Neutrophil (primary cell): ENCODE results near the gene SHE.

Experiments
- H3K27ac ChIP-seq: fragments of 200-600 bp; sonication (generic); 2 replicates; pipeline ENCODE4 v1.5.1; 2016; ENCODE audit warnings: mild to moderate bottlenecking, moderate library complexity
- H3K27me3 ChIP-seq: fragments of 200-600 bp; sonication (generic); 2 replicates; pipeline ENCODE4 v1.6.0; 2016; ENCODE audit warnings: mild to moderate bottlenecking
- H3K36me3 ChIP-seq: fragments of 200-600 bp; sonication (generic); 2 replicates; pipeline ENCODE4 v1.5.1; 2017
- H3K4me1 ChIP-seq, 2 experiments: fragments of 200-600 bp in 1 of 2; sonication (generic) in 1 of 2; 1 replicate in 1 of 2; 2 replicates in 1 of 2; pipeline versions ENCODE4 v1.5.1 to v1.6.1; 2013 to 2016; ENCODE audit warnings: low read depth in 1 of 2, low read length in 1 of 2, mild to moderate bottlenecking in 1 of 2, moderate library complexity in 1 of 2; ENCODE audit not compliant: control insufficient read depth in 1 of 2, insufficient read depth in 1 of 2
- H3K4me3 ChIP-seq, 2 experiments: fragments of 200-600 bp in 1 of 2; sonication (generic) in 1 of 2; 1 replicate in 1 of 2; 2 replicates in 1 of 2; pipeline ENCODE4 v1.5.1; 2013 to 2016; ENCODE audit warnings: low read depth in 1 of 2, low read length in 1 of 2, mild to moderate bottlenecking in 1 of 2, moderate library complexity in 1 of 2
- H3K9me3 ChIP-seq: fragments of 200-600 bp; sonication (generic); 2 replicates; pipeline ENCODE4 v1.5.1; 2016
- TF ChIP-seq, protein P1 (sequence below): fragments of 200-600 bp; sonication (generic); IDR thresholded peaks from 2 replicates; pipeline ENCODE4 v1.5.1; 2016; ENCODE audit warnings: antibody characterized with exemption

Gene SHE

DNA sequence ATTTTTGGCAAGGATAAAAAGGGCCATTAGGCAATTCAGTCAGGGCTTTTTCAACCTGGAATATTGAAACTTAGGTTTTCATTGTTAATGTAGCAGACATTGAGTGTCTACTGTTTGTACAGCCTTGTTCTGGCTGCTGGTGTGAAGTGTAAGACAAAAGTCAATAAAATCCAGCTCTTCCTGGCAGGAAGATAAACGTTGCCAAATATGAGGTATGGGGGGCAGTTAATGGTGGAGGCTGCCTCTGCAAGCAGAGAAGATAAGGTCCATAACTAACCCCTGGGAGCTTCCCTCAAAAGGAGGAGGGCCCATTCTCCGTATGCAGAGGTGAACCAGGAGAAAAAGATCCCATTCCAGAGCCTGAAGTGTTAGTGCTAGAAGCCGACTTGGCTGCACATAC lies 19.5 kb upstream of the SHE start:
- H3K27ac ChIP-seq: no peak overlapping the region
- H3K4me3 ChIP-seq: no peak overlapping the region
- H3K9me3 ChIP-seq: no peaks in the 10 kb centered on the region
- H3K4me1 ChIP-seq: no peaks in the 10 kb centered on the region
- peaks cover 6% of the 10 kb centered on the region for H3K27me3 ChIP-seq
- TF ChIP-seq, protein P1, sequence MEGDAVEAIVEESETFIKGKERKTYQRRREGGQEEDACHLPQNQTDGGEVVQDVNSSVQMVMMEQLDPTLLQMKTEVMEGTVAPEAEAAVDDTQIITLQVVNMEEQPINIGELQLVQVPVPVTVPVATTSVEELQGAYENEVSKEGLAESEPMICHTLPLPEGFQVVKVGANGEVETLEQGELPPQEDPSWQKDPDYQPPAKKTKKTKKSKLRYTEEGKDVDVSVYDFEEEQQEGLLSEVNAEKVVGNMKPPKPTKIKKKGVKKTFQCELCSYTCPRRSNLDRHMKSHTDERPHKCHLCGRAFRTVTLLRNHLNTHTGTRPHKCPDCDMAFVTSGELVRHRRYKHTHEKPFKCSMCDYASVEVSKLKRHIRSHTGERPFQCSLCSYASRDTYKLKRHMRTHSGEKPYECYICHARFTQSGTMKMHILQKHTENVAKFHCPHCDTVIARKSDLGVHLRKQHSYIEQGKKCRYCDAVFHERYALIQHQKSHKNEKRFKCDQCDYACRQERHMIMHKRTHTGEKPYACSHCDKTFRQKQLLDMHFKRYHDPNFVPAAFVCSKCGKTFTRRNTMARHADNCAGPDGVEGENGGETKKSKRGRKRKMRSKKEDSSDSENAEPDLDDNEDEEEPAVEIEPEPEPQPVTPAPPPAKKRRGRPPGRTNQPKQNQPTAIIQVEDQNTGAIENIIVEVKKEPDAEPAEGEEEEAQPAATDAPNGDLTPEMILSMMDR: no peak
- H3K36me3 ChIP-seq: no peaks in the 10 kb centered on the region

DNA sequence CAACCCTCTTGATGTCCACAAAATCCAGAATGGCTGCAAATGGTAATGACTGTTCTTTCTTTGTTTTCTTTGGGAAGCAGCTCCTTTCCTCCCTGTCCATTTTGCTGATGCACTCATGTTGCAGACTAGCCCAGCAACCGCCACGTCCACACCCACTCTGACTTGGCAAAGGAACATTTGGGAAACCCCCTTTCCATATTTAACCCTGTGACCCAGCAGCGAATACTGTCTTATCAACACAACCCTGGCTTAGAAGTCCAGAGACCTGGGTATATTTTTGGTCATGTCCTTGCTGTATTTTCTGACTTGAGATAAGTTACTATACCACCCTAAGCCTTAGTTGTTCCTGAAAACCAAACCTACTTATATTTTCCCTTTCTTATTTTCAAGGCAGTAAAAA lies 18.1 kb upstream of the SHE start:
- H3K36me3 ChIP-seq: no peaks in the 10 kb centered on the region
- no peaks in the 10 kb centered on the region for H3K4me1 ChIP-seq
- H3K27ac ChIP-seq: no peak overlapping the region
- no peaks in the 10 kb centered on the region for H3K9me3 ChIP-seq
- H3K4me3 ChIP-seq: no peak overlapping the region
- TF ChIP-seq, protein P1: no peak
- peaks cover 6% of the 10 kb centered on the region for H3K27me3 ChIP-seq

DNA sequence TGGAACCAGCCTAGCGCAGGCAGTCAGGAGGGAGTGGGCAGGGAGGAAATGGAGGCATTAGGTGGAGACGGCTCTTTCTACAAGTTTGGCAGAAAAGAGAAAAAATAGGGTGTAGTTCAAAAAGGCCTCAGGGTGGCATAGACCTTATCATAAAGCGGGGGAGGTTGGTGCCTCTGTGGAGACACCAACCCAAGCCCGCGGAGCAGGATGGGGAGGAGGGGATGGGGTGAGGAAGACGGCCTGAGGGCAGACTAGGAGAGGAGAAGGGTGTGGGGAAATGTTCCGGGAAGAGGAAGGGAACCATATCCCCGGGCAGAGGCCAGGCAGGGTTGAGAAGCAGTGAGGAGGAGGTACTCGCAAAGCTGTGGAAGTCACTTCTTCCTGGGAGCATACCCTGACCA lies 17.4 kb upstream of the SHE start:
- TF ChIP-seq, protein P1: no peak
- no peak overlapping the region for H3K27ac ChIP-seq

DNA sequence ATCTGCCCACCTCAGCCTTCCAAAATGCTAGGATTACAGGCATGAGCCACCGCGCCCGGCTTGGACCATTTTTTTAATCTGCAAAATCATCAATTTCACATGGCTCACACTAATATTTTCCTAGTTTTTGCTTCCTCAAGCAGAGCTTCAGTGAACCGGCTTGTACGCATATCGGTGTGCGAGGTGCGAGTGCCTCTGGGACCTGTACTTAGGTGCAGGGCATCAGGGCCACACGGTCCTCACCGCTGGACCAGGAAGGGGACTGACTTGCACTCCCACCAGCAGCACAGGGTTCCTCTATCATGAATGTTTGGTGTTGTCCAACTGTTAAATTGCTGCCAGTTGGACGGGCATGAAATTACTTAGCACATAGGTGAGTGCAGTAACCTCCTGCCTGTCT lies 15.4 kb upstream of the SHE start:
- Histone ChIP-seq H3K4me1 (no peaks in the 10 kb centered on the region), H3K9me3 (no peaks in the 10 kb centered on the region), H3K4me3 (no peak overlapping the region), H3K36me3 (no peaks in the 10 kb centered on the region), H3K27me3 (peaks cover 6% of the 10 kb centered on the region), H3K27ac (no peak overlapping the region)
- TF ChIP-seq, protein P1: no peak

More for the DNA sequence above, 17.4 kb upstream of the SHE start:
- H3K4me1 ChIP-seq: no peaks in the 10 kb centered on the region
- no peaks in the 10 kb centered on the region for H3K36me3 ChIP-seq
- H3K9me3 ChIP-seq: no peaks in the 10 kb centered on the region
- H3K4me3 ChIP-seq: no peak overlapping the region
- H3K27me3 ChIP-seq: peaks cover 6% of the 10 kb centered on the region

DNA sequence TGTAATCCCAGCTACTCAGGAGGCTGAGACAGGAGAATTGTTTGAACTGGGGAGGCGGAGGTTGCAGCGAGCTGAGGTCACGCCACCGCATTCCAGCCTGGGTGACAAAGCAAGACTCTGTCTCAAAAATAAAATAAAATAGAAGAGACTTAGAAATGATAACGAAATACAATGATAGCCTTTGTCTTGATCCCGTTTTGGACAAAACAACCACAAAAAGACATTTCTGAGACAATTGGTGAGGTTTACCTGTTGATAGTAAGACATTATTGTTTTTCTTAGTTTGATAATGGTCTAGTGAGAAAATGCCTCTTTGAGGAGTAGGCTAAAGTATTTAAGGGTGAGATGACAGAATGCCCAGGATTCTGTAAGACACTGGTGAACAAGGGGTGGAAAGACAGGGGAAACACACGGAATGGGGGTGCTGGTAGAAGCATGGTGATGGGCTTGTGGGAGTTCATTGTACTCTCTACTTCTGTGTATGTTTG lies 11.9 kb upstream of the SHE start:
- TF ChIP-seq, protein P1: no peak
- no peaks in the 10 kb centered on the region for H3K4me1 ChIP-seq
- H3K9me3 ChIP-seq: no peaks in the 10 kb centered on the region
- H3K36me3 ChIP-seq: no peaks in the 10 kb centered on the region
- peaks cover 19% of the 10 kb centered on the region for H3K27me3 ChIP-seq
- H3K27ac ChIP-seq: no peak overlapping the region
- no peak overlapping the region for H3K4me3 ChIP-seq

DNA sequence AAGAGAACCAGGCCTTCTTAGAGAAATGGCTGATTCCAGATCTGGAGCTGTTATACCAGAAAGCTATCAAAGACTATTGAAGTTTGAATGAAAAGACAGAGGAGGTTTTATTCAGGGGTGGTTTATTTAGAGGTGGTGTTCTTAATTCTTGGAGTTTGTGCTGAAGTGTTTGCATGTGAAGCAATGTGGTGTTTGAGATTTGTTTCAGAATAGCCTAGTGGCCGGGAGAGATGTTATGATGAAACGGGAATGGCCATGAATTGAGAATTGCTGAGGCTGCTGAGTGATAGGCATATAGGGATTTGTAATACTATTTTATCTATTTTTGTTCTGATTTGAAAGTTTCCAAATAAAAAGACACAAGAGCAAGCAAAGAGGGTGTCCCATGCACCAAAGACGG lies 10.5 kb upstream of the SHE start:
- no peak overlapping the region for H3K27ac ChIP-seq
- H3K4me1 ChIP-seq: no peaks in the 10 kb centered on the region
- no peaks in the 10 kb centered on the region for H3K9me3 ChIP-seq
- H3K36me3 ChIP-seq: no peaks in the 10 kb centered on the region
- TF ChIP-seq, protein P1: no peak
- H3K27me3 ChIP-seq: peaks cover 28% of the 10 kb centered on the region
- no peak overlapping the region for H3K4me3 ChIP-seq
